Stimulated activated CD4-positive, alpha-beta T cell treated with anti-CD3 and anti-CD28 coated beads, Interleukin-4, amount 100 ng/mL, for 48 hours (primary cell): ENCODE results near the gene LMOD1.
"Not testable (repeated sequence)": the region's sequence is repeated elsewhere in the genome, so short reads cannot be mapped to it uniquely, and the experiment has no call there.

Experiments used
- DNase-seq, 2 donors: peaks; one replicate each; pipeline ENCODE4 v3.0.0-alpha.2; 2020; ENCODE audit warnings: low read depth in 2 of 2

The LMOD1 gene

DNA sequence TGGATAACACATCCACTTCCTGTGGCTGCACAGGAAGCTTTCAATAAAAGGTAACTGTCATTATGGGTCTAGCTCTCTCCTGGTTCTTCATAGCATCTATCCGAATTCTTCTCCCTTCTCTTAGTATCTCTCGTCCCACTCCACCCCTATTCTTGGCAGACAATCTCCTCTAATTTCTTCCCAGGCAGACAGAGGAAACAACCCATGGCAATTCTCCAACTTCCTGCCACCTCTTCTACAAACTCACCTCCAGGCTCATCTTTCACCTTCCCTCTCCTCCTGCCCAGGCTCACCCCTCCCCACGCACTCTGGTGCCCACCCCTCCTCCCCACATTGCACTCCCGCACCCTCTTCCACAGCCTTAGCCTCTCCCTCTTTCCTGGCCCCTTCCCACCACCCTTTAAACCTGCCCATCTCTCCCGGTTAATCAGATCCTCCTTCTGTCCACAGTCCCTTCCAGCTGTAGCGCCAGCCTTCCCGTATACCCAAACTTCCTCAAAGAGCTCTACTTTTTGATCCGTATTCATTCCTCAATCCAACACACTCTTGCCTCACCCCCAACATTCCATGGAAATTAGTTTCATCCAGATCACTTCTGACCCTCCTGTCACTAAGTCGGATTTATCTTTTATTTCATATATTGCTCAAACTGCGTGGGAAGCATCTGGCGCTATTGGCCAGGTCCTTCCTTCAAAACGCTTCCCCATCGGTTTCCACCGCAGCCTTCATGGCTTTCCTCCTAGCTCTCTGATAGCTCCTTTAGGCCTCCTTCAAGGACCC is 31.7 kb downstream of the LMOD1 start:
- DNase-seq, result no peak

DNA sequence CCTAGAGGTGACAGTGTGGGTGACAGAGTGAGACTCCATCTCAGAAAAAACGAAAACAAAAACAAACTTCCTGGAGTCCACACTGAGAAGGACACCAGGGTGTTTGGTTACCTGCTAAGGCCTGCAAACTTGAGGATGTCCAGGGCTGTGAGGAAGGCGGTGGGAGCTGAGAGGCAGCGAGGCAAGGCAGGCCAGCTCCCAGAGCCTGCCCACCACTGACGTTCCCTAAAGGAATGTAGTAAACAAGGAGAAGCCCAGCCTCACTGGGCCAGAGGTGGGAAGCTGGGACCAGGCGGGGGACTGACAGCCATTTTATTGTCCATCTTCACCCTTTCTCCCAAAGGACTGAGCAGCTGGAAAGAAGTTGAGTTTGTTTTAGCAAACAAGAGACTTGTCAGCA is 33.5 kb downstream of the LMOD1 start:
- no peak for DNase-seq

DNA sequence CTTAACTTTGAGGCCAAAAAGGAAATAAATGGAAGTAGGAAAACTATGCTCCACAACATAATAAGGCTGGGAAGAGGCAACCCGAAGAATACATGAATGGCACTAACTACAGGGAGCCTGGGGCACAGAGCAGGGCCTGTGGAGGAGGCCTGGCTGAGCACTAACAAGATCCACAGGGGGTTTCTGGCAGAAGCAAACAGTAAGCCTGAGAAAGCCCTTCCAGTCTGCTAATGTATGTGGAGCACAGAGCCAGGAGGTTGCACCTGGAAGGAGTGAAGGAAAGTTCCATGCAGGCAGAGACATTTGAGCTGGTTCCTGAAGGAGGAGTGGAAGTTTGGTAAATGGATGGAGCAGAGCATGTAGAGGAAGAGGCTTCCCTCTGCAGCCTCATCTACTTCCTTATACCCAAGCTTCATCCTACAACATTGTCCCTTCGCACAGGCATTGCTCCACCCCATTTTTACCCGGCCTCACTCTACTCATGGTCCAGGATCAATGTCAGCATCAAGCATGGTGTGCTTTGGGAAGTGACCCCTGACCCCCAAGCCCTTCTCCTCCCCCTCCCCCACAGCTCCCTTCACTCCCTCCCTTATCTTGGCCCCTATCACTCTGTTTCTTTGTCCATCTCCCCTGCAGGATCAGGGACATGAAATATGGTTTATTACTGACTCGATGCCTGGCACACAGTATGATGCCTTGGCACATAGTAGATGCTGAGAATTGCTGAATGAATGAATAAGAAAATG is 34.3 kb downstream of the LMOD1 start:
- no peak for DNase-seq

DNA sequence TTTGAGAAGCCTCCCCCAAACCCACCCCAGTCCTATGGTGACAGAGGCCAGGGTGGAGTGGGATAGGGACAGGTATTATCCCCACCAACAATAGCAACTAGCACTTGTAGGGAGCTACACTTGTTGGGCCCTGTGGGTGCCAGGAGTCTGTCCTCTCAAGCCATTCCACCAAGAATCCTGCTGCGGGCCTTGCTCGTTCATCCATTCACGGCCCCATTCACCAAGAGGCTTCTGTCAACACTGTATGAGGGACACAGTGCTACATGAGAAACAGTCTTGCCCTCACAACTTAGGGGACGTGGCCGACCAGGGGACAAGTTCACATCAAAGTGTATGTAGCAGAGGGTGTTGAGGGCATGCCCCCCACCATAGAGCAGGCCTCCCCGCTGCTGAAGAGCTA is 38.7 kb downstream of the LMOD1 start:
- no peak for DNase-seq

DNA sequence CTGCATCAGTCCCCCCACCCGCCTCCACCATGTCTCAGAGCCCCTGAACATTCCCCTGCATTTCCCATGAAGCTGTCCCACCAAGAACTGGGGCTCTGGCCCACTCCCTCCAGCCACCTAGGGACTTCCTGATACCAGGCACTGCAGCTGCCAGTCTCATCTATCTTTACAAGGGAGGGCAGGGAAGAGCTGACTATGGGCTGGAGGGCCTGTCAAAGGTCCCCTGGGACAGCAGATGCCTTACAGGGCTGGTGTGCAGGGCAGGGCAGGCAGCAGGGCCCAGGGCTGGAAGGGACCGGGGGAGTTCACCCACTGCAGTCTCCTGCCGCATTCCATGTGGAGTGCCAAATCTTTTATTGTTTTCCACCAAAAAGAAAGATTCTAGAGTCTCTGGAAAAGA is 40.0 kb downstream of the LMOD1 start:
- DNase-seq, result no peak

DNA sequence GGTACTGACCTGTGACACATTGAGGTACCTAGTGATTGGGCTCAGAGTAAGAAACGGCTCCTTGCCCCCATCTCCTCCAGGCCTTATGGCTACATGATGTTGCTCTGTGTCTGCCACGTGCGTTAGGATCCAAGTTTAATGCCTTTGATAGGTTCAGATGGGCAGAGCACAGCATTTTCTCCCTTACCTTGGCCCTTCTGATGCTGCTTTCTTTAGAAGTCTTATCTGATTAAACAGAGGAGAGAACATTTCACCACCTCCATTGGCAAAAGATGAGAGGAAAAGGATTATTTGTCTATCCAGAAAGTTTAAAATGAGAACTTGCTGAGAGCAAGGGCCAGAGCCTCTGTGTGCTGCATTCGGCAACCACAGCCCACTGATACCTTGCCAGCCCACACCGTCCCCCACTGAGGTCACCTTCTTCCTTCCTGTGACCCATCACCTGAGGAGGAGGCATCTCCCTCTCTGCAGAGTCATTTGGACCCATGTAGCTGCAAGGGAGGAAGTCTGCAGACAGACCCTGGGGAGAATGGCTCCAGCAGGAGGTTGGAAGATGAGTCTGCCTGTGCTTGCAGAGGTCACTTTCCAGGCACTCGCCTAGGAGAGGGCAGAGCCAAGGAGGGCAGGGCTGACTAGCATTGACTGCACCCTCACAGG is 41.0 kb downstream of the LMOD1 start:
- no peak for DNase-seq

DNA sequence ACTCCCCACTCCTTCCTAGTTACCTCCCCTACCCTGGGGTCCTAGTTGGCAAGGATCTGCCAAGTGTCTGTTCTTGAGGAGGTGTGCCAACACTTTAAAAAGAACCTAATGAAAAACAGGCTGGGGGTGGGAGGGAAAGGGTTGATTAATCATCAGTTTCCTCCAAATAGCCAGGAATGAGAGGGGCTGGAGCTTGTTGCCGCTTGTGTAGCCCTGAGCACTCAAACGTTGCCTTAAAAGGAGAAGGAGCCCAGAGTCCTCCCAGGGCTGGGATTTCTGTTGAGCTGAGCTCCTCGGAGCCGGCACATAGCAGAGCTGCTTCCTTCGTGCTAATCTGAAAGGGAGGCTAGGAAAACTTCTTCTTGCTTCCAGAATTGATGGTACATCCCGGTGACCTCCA is 41.8 kb downstream of the LMOD1 start:
- no peak for DNase-seq

DNA sequence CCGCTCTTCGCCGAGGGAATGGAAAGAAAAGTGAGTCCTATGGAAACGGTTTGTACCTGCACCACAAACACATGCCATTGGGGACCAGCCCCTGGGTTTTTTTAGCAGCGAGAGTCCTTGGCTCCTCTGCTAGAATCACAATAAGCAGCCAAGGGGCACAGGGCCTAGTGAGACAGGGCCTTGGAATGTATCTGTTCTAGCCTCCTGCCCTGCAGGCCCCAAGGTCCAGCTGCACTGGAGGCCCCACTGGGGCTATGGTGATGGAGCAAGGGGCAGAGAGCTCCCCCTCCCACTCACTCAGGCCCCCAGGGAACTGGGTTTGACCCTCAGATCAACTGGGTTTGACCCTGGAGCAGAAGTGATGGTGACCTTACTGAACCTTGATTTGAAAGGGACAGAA is 43.2 kb downstream of the LMOD1 start:
- no peak for DNase-seq

DNA sequence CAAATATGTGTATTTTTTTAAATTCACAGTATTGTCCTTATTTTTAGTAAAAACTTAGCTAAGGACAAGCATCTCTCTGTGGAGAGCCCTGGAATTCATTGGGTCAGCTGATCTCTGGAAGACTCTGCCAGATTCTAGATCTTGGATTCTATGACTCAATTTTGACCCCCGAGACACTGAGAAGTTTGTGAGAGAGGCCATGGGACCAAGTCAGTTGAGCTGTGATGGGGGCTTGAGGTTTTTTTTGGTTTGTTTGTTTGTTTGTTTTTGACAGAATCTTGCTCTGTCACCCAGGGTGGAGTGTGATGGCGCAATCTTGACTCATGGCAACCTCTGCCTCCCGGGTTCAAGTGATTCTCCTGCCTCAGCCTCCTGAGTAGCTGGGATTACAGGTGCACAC is 44.1 kb downstream of the LMOD1 start:
- no peak for DNase-seq

DNA sequence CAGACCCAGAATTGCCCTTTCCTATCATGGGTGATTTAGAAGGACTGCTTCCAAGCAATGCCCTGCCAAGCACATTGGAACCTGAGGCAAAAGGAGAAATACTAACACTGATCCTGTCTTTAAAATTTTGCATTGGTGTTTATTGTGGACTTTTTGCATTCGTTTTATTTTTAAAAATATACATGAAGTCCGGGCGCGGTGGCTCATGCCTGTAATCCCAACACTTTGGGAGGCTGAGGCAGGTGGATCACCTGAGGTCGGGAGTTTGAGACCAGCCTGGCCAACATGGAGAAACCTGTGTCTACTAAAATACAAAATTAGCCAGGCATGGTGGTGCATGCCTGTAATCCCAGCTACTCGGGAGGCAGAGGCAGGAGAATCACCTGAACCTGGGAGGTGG is 45.3 kb downstream of the LMOD1 start:
- not testable (repeated sequence) for DNase-seq

DNA sequence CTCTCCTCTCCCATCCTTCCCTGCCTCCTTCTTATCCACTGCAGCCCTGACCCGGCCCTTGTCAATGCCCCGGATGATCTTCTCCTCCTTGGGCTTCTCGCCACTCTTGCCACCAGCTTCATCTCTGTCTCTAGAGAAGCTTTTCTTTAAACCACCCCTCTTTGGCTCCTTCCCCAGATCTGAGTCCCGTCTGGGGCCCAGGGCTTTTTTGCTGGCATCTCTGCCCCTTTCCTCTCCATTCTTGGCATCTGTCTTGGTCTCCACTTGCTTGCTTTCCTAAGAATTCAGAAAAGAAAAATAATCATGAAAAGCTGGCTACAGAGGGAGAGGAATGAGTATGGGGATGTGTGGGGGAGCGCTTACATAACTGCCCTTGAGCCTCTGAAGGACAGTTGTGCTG is 45.9 kb downstream of the LMOD1 start:
- no peak for DNase-seq

DNA sequence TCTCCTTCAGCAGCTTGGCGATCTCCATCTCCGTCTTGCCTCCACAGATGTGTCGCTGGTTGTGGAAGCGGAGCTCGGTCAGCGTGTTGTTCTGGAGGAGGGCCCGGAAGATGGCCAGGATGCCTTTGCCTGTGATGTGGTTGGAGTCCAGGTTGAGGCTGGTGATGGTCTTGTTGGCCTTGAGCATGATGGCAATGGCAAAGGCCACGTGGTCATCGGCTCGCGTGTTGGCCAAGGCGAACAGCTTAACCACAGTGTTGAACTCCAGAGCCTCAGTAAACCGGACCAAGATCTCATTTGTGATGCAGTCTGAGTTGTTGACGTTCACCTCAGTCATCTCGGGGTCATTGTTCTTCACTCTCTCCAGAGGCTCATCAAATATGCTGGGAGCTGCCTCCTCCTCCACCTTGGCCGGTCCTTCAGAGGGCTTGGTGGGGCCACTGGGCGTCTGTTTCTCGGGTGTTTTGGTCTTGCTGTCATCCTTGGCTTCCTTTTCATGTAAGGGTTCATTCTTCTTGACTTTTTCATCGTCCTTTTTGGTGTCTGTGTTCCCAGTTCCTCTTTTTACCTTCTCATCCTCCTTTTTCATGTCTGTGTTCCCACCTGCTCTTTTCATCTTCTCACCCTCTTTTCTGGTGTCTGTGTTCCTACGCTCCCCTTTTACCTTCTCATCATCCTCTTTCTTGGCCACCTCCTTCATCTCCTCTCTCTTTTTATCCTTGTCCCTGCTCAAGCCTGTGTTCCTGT is 46.5 kb downstream of the LMOD1 start:
- no peak for DNase-seq

DNA sequence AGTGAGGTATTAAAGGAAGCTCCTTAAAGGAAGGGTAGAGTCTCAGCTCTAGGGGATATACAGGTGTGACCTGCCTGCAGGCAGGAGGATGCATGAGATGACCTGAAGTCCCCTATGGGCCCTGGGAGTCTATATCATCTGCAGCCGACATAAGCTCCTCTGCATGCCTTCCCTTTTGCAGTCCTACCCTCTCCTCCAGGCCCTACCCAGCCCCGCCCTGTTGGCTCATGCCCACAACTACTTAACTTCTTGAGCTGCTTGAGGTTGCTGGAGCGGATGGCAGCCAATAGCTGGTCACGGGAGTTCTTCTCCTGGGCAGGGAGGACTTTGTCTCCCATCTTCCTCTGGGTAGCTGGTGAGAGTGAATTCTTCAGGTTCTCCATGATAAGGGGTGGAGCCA is 47.4 kb downstream of the LMOD1 start:
- DNase-seq, result no peak

DNA sequence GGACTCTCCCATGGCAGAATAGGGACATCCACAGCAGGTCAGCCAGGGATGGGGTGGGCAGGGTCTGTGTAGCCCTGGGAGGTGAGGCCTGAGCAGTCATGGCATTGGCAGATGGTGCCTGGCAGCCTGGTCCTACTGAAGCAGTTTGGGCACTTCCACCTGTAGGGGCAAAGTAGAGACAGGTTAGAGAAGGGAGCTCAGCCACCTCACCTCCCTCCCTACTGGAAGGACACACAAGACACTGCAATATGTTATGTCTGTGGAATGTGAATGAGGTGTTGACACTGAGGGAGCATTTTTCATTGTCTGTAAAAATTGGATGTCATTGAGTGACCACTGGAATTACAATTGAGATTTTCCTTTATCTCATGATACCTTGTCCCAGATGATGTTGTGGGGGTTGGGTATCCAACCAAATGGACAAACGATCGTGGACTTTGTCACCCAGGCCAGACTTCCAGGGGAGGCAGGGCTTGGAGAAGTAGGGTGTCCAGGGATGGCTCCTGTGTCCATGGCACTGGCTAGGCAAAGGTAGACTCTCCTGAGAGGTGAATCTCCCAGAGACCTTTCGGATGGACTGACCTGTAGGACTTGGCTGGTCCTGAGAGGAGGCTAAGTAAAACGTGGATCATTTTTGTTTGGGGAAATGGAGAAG is 48.0 kb downstream of the LMOD1 start:
- no peak for DNase-seq

DNA sequence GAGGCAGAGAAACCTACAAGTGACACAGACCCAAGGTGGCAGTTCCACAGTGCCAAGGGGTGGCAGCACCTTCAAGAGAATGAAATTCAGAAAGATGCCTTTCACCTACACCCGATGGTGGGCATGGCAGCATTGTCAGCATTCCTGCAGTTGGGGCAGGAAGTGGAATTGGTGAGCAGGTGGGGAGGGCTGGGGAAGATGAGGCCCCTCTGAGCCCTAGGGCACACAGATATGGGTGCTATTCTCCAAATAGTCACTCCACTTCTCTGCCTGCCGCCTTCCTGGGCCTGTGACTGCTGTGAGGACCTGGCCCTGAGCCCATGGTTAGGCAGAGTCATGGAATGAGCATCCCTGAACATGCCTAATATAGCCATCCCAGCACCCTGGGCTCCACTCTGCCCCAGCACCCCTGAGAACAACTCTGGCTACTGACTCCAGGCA is 49.4 kb downstream of the LMOD1 start:
- DNase-seq, result no peak

DNA sequence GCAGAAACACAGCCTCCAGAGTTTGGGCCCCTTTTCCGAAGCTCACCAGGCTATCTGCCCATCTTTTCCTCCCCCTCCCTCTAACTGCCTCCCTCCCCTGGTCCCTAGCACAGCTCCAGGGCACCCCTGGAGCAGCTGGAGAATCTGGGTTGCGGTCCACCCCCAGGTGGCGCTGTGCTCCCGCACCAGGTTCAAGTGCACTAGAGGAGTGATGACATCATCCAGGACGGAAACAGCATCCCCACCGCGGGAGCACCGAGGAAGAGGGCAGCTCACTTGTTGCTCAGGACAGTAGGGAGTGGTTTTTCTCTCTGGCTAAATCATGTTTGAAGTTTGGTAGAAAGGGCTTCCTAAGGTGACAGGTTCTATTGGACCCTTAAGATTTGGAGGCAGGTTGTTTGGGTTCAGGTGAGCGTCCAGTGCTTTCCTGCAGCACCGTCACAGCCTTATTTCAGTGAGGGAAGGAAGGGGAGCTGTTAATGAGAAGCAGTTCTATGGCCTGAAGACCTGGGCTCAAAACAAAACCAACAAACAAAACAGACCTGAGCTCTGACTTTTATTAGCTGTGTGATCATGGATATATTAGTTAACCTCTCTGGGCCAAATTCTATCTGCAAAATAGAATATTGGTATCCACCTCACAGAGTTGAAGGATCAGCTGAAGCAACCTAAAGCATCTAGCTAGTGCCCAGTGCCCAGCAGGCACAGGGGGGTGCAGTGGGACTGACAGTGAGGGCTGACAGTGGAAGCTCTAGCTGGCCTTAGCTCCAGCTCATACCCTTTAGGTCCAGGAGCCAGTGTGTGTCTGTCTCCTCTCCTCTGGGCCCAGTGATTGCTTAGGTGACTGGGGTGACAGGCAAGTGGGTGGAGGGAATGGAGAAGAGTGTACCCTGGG is 50.2 kb downstream of the LMOD1 start:
- DNase-seq, result peak; percentile 78 to 82

DNA sequence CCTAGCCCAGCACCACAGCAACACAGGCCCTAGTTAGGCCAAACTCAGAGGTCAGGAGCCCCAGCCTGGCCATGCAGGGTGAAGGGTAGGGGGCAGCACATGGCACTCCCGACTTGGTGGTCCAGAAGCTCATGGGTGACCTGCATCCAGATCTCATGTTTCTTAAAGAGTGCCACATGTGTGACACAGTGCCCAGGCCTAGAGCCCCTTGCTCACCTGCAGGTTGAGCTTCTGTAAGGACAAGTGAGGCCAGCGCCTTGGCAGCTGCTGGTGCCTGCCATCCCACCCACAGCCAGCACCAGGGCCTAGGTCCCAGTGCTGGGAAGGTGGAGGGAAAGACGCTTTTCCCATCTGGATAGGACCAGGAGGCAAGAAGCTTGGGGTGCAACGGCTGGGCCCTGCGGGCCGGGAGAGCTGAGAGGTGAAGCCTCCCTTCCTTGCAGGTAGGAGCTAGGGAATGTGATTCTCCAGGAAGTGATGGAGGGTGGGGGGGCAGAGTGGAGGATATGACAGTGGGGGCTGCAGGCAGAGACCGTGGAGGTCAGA is 51.2 kb downstream of the LMOD1 start:
- DNase-seq, result no peak

DNA sequence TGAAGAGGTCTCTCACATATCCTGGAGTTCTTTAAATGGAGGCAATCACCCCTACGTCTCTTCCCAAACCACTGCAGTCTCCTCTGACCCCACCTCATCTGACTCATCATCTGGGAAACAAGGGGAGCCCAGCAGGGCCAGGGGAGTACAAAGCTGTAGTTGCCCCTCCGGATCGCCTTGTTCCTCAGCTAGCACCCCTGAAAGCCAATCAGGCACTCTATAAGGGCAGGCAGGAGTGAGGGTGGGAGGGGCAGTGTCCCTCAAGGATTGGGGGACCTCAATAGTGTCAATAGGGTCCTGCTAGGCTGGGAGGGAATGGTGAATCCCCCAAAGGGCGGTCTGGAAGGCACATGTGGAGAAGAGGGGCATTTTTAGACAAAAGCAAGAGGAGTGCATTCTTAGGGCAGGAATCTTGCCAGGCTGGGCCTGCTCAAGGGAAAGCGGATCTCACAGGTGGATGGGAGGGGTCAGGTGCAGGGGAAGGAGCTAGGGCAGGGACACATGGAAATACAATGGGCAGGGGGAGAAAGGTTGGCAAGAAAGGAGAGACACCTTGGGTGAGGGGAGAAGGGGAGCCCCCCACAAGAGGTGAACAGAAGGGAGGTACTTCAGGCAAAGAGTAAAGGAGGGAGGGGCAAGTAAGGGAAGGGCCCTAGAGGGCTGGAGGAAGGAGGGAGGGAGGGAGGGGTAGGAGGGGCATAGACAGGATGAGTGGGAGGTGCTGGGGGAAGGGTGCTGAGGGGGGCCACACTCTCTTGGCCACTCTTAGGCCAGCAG is 51.8 kb downstream of the LMOD1 start:
- no peak for DNase-seq

DNA sequence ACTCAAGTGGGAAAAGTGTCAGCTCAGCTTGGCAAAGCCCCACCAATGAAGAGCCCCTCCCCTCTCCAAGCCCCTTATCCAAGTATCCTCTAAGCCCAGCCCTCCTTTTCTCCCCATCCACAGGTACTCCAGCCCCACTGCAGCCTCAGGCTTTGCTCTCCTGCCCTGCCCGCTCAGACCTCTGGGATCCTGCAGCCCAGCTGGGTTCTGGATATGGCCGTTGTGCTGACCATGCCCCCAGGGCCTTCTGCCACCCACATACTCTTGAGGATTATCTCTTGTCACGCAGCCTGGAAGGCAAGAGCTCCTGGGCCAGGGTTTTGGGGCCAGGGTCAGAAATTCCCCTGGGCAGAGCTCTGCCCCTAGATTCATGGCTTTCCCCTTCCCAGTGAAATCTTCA is 52.9 kb downstream of the LMOD1 start:
- no peak for DNase-seq

DNA sequence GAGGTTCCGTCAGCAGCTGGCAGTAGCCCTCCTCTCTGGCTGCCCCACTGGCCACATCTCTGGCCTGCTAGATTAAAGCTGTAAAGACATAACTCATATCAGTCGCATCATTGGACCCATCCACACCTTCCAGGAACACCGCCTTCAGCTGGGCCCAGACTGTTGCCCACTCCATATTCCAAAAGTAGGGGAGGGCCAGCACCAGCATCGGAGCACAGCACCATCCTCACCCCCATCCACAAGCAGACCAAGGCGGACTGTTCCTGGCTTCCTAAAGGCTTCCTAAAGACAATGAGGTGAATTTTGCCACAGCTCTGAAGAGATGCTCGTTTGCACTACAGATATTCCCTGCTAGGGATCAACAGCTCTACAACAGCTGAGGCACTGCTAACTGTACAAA is 54.1 kb downstream of the LMOD1 start:
- no peak for DNase-seq
